RCC 7860 (cell line): ENCODE data around the gene ANKRD30A.
"Not testable (repeated sequence)": the region's sequence is repeated elsewhere in the genome, so short reads cannot be mapped to it uniquely, and the experiment has no call there.

Source experiments
- DNase-seq: peaks from one replicate; pipeline ENCODE4 v3.0.0-alpha.2; 2015; ENCODE audit warnings: low spot score
- FAIRE-seq: peaks from 2 replicates; lab custom pipeline; 2012; peaks lifted over from hg19 to GRCh38; lab: Jason Lieb, UNC

Gene ANKRD30A

GRCh38 chr10:37263304-37263703, 137.9 kb downstream of the ANKRD30A start:
- DNase-seq (no peak), FAIRE-seq (no peak)

GRCh38 chr10:37268266-37268665, 142.9 kb downstream of the ANKRD30A start:
- DNase-seq (no peak), FAIRE-seq (no peak)

- DNase-seq = no peak
Observed at GRCh38 chr10:37269554-37270256, 144.3 kb downstream of the ANKRD30A start.

GRCh38 chr10:37275216-37275777, 149.9 kb downstream of the ANKRD30A start:
- no peak for FAIRE-seq
- no peak for DNase-seq

More at GRCh38 chr10:37269554-37270256, 144.3 kb downstream of the ANKRD30A start:
- no peak for FAIRE-seq

GRCh38 chr10:37285063-37285462, 159.7 kb downstream of the ANKRD30A start:
- FAIRE-seq = no peak
- no peak for DNase-seq

- no peak for FAIRE-seq
- no peak for DNase-seq
Observed at GRCh38 chr10:37289833-37290464, 164.6 kb downstream of the ANKRD30A start.

- no peak for FAIRE-seq
Observed at GRCh38 chr10:37301271-37301670, 175.9 kb downstream of the ANKRD30A start.

GRCh38 chr10:37304036-37304435, 178.6 kb downstream of the ANKRD30A start:
- no peak for DNase-seq
- no peak for FAIRE-seq

More at GRCh38 chr10:37301271-37301670, 175.9 kb downstream of the ANKRD30A start:
- no peak for DNase-seq

GRCh38 chr10:37314350-37314749, 189.0 kb downstream of the ANKRD30A start:
- FAIRE-seq (no peak), DNase-seq (no peak)

- DNase-seq (no peak), FAIRE-seq (no peak)
Observed at GRCh38 chr10:37314862-37315261, 189.5 kb downstream of the ANKRD30A start.

GRCh38 chr10:37344413-37344812, 219.0 kb downstream of the ANKRD30A start:
- no peak for FAIRE-seq

GRCh38 chr10:37379991-37380390, 254.6 kb downstream of the ANKRD30A start:
- peak; percentile 73 for FAIRE-seq

More at GRCh38 chr10:37344413-37344812, 219.0 kb downstream of the ANKRD30A start:
- DNase-seq = no peak

GRCh38 chr10:37381271-37381670, 255.9 kb downstream of the ANKRD30A start:
- DNase-seq (no peak), FAIRE-seq (no peak)

More at GRCh38 chr10:37379991-37380390, 254.6 kb downstream of the ANKRD30A start:
- DNase-seq = peak; percentile 79

- no peak for FAIRE-seq
- no peak for DNase-seq
Observed at GRCh38 chr10:37384923-37385322, 259.5 kb downstream of the ANKRD30A start.

- FAIRE-seq = no peak
- DNase-seq = no peak
Observed at GRCh38 chr10:37390926-37391325, 265.5 kb downstream of the ANKRD30A start.

- not testable (repeated sequence) for FAIRE-seq, DNase-seq
Observed at GRCh38 chr10:37400774-37401173, 275.4 kb downstream of the ANKRD30A start.

GRCh38 chr10:37401225-37401624, 275.8 kb downstream of the ANKRD30A start:
- FAIRE-seq (no peak), DNase-seq (no peak)

- peak; percentile 17 for DNase-seq
- no peak for FAIRE-seq
Observed at GRCh38 chr10:37403776-37404175, 278.4 kb downstream of the ANKRD30A start.
